Amygdala (tissue), 56 donors: ENCODE results near the gene DECR2.

Source experiments
- DNase-seq, 56 donors: peaks; one replicate each; lab custom pipeline; 2025; lab: John Stamatoyannopoulos, UW

The DECR2 gene

GRCh38 chr16:426115-426905 lies 24.6 kb downstream of the DECR2 start:
- peak in 5 of 56 donors; percentile 14 to 33 (median 17) for DNase-seq

- DNase-seq = peak in 9 of 56 donors; percentile 6 to 33 (median 21)
Measured at GRCh38 chr16:426906-427249, 25.2 kb downstream of the DECR2 start.

GRCh38 chr16:427250-427649 lies 25.6 kb downstream of the DECR2 start:
- no peak for DNase-seq

- no peak for DNase-seq
Measured at GRCh38 chr16:430904-431303, 29.2 kb downstream of the DECR2 start.

- no peak for DNase-seq
Measured at GRCh38 chr16:440627-441026, 38.9 kb downstream of the DECR2 start.

- DNase-seq = no peak
Measured at GRCh38 chr16:441447-441846, 39.8 kb downstream of the DECR2 start.

- DNase-seq = peak in 1 of 56 donors; percentile 8
Measured at GRCh38 chr16:442976-443375, 41.3 kb downstream of the DECR2 start.

- no peak for DNase-seq
Measured at GRCh38 chr16:444027-444426, 42.3 kb downstream of the DECR2 start.

GRCh38 chr16:445566-445965 lies 43.9 kb downstream of the DECR2 start:
- no peak for DNase-seq

- no peak for DNase-seq
Measured at GRCh38 chr16:450385-450784, 48.7 kb downstream of the DECR2 start.

- DNase-seq = no peak
Measured at GRCh38 chr16:450785-451512, 49.3 kb downstream of the DECR2 start.

GRCh38 chr16:454397-454940 lies 52.8 kb downstream of the DECR2 start:
- DNase-seq = no peak

GRCh38 chr16:455453-455852 lies 53.8 kb downstream of the DECR2 start:
- no peak for DNase-seq

GRCh38 chr16:456891-457483 lies 55.3 kb downstream of the DECR2 start:
- DNase-seq = peak in 10 of 56 donors; percentile 4 to 40 (median 23)

- peak in 36 of 56 donors; percentile 17 to 77 (median 32) for DNase-seq
Measured at GRCh38 chr16:457732-458400, 56.2 kb downstream of the DECR2 start.

- no peak for DNase-seq
Measured at GRCh38 chr16:459761-460160, 58.1 kb downstream of the DECR2 start.

- DNase-seq = no peak
Measured at GRCh38 chr16:460787-461186, 59.1 kb downstream of the DECR2 start.
